Fibroblast of lung (primary cell): ENCODE results near the gene OR3A3. TPM values are rescaled to one million over a fixed set of nuclear protein-coding genes. Genes with fewer than 3 reads are reported as not detected.

Experiments used
- DNase-seq, 2 donors: peaks; one replicate each; pipeline versions ENCODE4 v3.0.0 to v3.0.0-alpha.2; 2010; ENCODE audit warnings: low read depth in 2 of 2
- H2AFZ ChIP-seq: 2 replicates; pipeline ENCODE4 v1.5.1; 2012; ENCODE audit warnings: low read length, control low read depth, inconsistent platforms
- H3K27ac ChIP-seq: 2 replicates; pipeline ENCODE4 v1.5.1; 2011; ENCODE audit warnings: low read length, control low read depth; ENCODE audit not compliant: insufficient read depth
- H3K27me3 ChIP-seq: 2 replicates; pipeline ENCODE4 v1.5.1; 2011; ENCODE audit warnings: mild to moderate bottlenecking, low read length; ENCODE audit not compliant: control insufficient read depth, insufficient read depth
- H3K36me3 ChIP-seq: 2 replicates; pipeline ENCODE4 v1.5.1; 2011; ENCODE audit warnings: low read length; ENCODE audit not compliant: control insufficient read depth, insufficient read depth
- H3K4me1 ChIP-seq: 2 replicates; pipeline ENCODE4 v1.5.1; 2011; ENCODE audit warnings: low read length; ENCODE audit not compliant: control insufficient read depth, insufficient read depth; ENCODE audit errors: extremely low read depth
- H3K4me2 ChIP-seq: 2 replicates; pipeline ENCODE4 v1.5.1; 2011; ENCODE audit warnings: low read length, control low read depth; ENCODE audit not compliant: insufficient read depth; ENCODE audit errors: extremely low read depth
- H3K4me3 ChIP-seq, 4 experiments: fragments of 200-600 bp in 1 of 4; sonication (generic) in 1 of 4; replicated peaks in 1 of 4; 2 replicates each; pipeline ENCODE4 v1.5.1; 2011 to 2016; ENCODE audit warnings: low read length in 4 of 4, low read depth in 3 of 4, mild to moderate bottlenecking in 3 of 4, control low read depth in 2 of 4, inconsistent platforms in 1 of 4, mixed read lengths in 1 of 4; ENCODE audit not compliant: insufficient read depth in 1 of 4; ENCODE audit errors: control extremely low read depth in 1 of 4
- H3K79me2 ChIP-seq: 2 replicates; pipeline ENCODE4 v1.5.1; 2012; ENCODE audit warnings: mild to moderate bottlenecking, low read length, inconsistent platforms; ENCODE audit not compliant: control insufficient read depth, insufficient read depth
- H3K9ac ChIP-seq: 2 replicates; pipeline ENCODE4 v1.5.1; 2011; ENCODE audit warnings: mild to moderate bottlenecking, low read length, control low read depth; ENCODE audit not compliant: insufficient read depth
- H3K9me3 ChIP-seq: 2 replicates; pipeline ENCODE4 v1.5.1; 2012; ENCODE audit warnings: low read depth, low read length; ENCODE audit not compliant: control insufficient read depth, insufficient read depth
- H4K20me1 ChIP-seq: 2 replicates; pipeline ENCODE4 v1.5.1; 2011; ENCODE audit warnings: low read length; ENCODE audit not compliant: control insufficient read depth, insufficient read depth; ENCODE audit errors: extremely low read depth
- EZH2 ChIP-seq: IDR thresholded peaks from 2 replicates; pipeline ENCODE4 v1.5.1; 2012; ENCODE audit warnings: low read length, control low read depth, mild to moderate bottlenecking; ENCODE audit errors: missing control alignments
- polyA plus RNA-seq, 2 donors: library from polyadenylated mRNA; depleted of rRNA in 1 of 2; stranded (reverse) in 1 of 2; unstranded in 1 of 2; fragments of >200 nt; gene quantifications; 2 replicates each; pipeline ENCODE4 v1.2.1, GENCODE V29; 2011 to 2012; ENCODE audit warnings: missing spikeins in 1 of 2
- total RNA-seq: library from RNA; depleted of rRNA; stranded (reverse); fragments of >200 nt; gene quantifications from 2 replicates; pipeline ENCODE4 v1.2.1, GENCODE V29; 2014
- TF ChIP-seq, protein P1 (sequence below), 2 donors: IDR thresholded peaks in 1 of 2; conservative IDR thresholded peaks in 1 of 2; 1 replicate in 1 of 2; 2 replicates in 1 of 2; pipeline ENCODE4 v1.5.1; 2011 to 2012; ENCODE audit warnings: low read length in 2 of 2, control low read depth in 1 of 2, inconsistent platforms in 1 of 2, low read depth in 1 of 2, mild to moderate bottlenecking in 1 of 2

Gene OR3A3
- total and polyA plus RNA-seq, 2 donors (not counting 1 experiment from before 2014, with no cell fraction given): not detected

DNA sequence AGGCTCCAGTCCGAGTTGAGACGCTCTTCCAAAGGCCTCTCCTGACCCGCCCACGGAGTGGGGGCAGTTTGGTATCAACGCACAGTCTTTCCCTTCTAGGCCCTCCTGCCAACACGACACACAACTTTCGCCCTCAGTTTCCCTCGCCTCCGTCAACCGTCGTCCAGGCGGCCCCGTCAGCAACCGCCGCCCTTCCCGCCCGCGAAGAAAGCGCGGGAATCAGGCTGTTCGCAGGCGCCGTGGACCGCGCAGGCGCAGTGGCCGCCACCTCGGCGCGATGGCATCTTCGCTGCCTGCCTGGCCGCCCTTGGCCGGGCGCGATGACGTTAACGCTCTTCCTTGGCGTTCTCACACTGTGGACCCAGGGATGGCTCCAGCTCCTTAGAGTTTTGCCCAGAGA lies 60.4 kb downstream of the OR3A3 start, which contains the start of gene SPATA22:
SPATA22 (minus strand) TSS at position 221 of the 400 bp plus-strand sequence. CDS start 2,494 bp downstream, outside the sequence.
- Histone ChIP-seq H3K27me3 (no peaks in the 10 kb centered on the region), H3K4me3 (no peak within 1 kb of the TSS)

DNA sequence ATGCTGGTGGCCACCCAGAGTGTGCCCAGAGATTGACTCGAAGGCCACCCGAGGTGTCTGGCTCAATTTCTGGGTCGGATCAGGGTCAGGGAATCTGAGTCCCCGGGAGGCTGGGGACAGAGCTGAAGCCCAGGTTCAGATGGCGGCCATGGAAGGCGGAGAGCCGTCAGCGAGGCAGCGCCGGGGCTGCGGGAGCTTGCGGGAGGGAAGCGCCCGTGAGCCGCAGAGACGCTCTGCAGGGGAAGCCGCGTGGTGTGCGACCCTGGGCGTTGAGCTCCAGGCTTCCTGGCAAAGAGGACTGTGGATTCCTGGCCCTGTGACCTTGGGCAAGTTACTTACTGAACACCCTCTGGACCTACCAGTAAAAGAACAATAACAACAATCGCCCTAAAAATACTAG lies 61.0 kb downstream of the OR3A3 start:
- no peak overlapping the region for H3K9ac ChIP-seq
- no peak overlapping the region for H3K4me3 ChIP-seq
- no peak overlapping the region for H2AFZ ChIP-seq
- no peaks in the 10 kb centered on the region for H3K79me2 ChIP-seq
- no peaks in the 10 kb centered on the region for H3K9me3 ChIP-seq
- no peaks in the 10 kb centered on the region for H3K27me3 ChIP-seq
- TF ChIP-seq, protein P1, sequence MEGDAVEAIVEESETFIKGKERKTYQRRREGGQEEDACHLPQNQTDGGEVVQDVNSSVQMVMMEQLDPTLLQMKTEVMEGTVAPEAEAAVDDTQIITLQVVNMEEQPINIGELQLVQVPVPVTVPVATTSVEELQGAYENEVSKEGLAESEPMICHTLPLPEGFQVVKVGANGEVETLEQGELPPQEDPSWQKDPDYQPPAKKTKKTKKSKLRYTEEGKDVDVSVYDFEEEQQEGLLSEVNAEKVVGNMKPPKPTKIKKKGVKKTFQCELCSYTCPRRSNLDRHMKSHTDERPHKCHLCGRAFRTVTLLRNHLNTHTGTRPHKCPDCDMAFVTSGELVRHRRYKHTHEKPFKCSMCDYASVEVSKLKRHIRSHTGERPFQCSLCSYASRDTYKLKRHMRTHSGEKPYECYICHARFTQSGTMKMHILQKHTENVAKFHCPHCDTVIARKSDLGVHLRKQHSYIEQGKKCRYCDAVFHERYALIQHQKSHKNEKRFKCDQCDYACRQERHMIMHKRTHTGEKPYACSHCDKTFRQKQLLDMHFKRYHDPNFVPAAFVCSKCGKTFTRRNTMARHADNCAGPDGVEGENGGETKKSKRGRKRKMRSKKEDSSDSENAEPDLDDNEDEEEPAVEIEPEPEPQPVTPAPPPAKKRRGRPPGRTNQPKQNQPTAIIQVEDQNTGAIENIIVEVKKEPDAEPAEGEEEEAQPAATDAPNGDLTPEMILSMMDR (conservative IDR thresholded peaks at IDR 0.05 in 1 of 2, IDR thresholded peaks at IDR 0.05 in 1 of 2; ENCODE audit: low read depth in 1 of 2, low read length in 2 of 2): no peak
- no peak for TF ChIP-seq EZH2
- H3K4me1 ChIP-seq: no peaks in the 10 kb centered on the region
- no peak overlapping the region for H3K27ac ChIP-seq
- no peaks in the 10 kb centered on the region for H3K36me3 ChIP-seq
- H4K20me1 ChIP-seq: no peaks in the 10 kb centered on the region
- no peak for DNase-seq
- no peak overlapping the region for H3K4me2 ChIP-seq

More for the DNA sequence above, 60.4 kb downstream of the OR3A3 start, which contains the start of gene SPATA22:
- no peaks in the 10 kb centered on the region for H3K36me3 ChIP-seq
- TF ChIP-seq, protein P1 (conservative IDR thresholded peaks at IDR 0.05 in 1 of 2, IDR thresholded peaks at IDR 0.05 in 1 of 2; ENCODE audit: low read depth in 1 of 2, low read length in 2 of 2): no peak
- TF ChIP-seq EZH2: no peak
- H3K4me2 ChIP-seq: no peak within 1 kb of the TSS
- no peaks in the 10 kb centered on the region for H4K20me1 ChIP-seq
- no peaks in the 10 kb centered on the region for H3K9me3 ChIP-seq
- DNase-seq: no peak
- H2AFZ ChIP-seq: no peak within 1 kb of the TSS
- H3K9ac ChIP-seq: no peak within 1 kb of the TSS
- H3K79me2 ChIP-seq: no peaks in the 10 kb centered on the region
- no peak within 1 kb of the TSS for H3K27ac ChIP-seq
- H3K4me1 ChIP-seq: no peaks in the 10 kb centered on the region

Other genes with a start within 250 kb of the OR3A3 start
- gene OR1A2, start 213.9 kb upstream of the OR3A3 start, total RNA-seq: not detected in 2 replicates
- not detected in 2 replicates for gene OR1A2, start 213.9 kb upstream of the OR3A3 start, polyA plus RNA-seq
- gene OR1A1, start 203.7 kb upstream of the OR3A3 start, total RNA-seq: not detected in 2 replicates
- not detected in 2 replicates for gene OR1A1, start 203.7 kb upstream of the OR3A3 start, polyA plus RNA-seq
- gene OR3A1, start 113.0 kb upstream of the OR3A3 start, total RNA-seq: not detected in 2 replicates
- 0.03 TPM in 1 of 2 replicates, not detected in the other for gene OR3A1, start 113.0 kb upstream of the OR3A3 start, polyA plus RNA-seq
- gene OR3A2, start 25.1 kb upstream of the OR3A3 start, total RNA-seq: under 0.01 TPM in 1 of 2 replicates, not detected in the other
- gene OR3A2, start 25.1 kb upstream of the OR3A3 start, polyA plus RNA-seq: 0.03 TPM in 1 of 2 replicates, not detected in the other
- gene OR1E1, start 13.0 kb upstream of the OR3A3 start, total RNA-seq: not detected in 2 replicates
- not detected in 2 replicates for gene OR1E1, start 13.0 kb upstream of the OR3A3 start, polyA plus RNA-seq
- not detected in 2 replicates for gene OR1E2, start 22.5 kb downstream of the OR3A3 start, total RNA-seq
- not detected in 2 replicates for gene OR1E2, start 22.5 kb downstream of the OR3A3 start, polyA plus RNA-seq
- 0.17 and 0.51 TPM in 2 replicates for gene SPATA22, start 60.4 kb downstream of the OR3A3 start, total RNA-seq
- gene SPATA22, start 60.4 kb downstream of the OR3A3 start, polyA plus RNA-seq: 0.33 and 0.63 TPM in 2 replicates
- 4.6 and 5.4 TPM in 2 replicates for gene ASPA, start 64.6 kb downstream of the OR3A3 start, total RNA-seq
- 1.3 and 1.7 TPM in 2 replicates for gene ASPA, start 64.6 kb downstream of the OR3A3 start, polyA plus RNA-seq
- 0.77 and 0.99 TPM in 2 replicates for gene TRPV3, start 146.4 kb downstream of the OR3A3 start, total RNA-seq
- 0.20 and 0.50 TPM in 2 replicates for gene TRPV3, start 146.4 kb downstream of the OR3A3 start, polyA plus RNA-seq
- gene TRPV1, start 198.0 kb downstream of the OR3A3 start, total RNA-seq: 2.3 and 2.8 TPM in 2 replicates
- gene TRPV1, start 198.0 kb downstream of the OR3A3 start, polyA plus RNA-seq: 0.60 and 0.89 TPM in 2 replicates
- gene SHPK, start 224.9 kb downstream of the OR3A3 start, total RNA-seq: 5.6 and 8.9 TPM in 2 replicates
- 7.2 and 9.1 TPM in 2 replicates for gene SHPK, start 224.9 kb downstream of the OR3A3 start, polyA plus RNA-seq
- gene CTNS, start 225.4 kb downstream of the OR3A3 start, total RNA-seq: 19.2 and 24.9 TPM in 2 replicates
- gene CTNS, start 225.4 kb downstream of the OR3A3 start, polyA plus RNA-seq: 9.6 and 10.4 TPM in 2 replicates